A673 (cell line): ENCODE results near the gene BACH2. TPM values are rescaled to one million over a fixed set of nuclear protein-coding genes. Genes with fewer than 3 reads are reported as not detected.

Experiments used
- BruUV-seq: library from RNA; stranded (reverse); fragments of 400-500 nt; replicated peaks from 2 replicates; lab custom pipeline; 2021; lab: Mats Ljungman, UMichigan
- CTCF ChIA-PET: fragments of 300-600 bp; sonication (Branson Sonifier 250); formaldehyde crosslinking; loops from one replicate; lab custom pipeline; 2022; ENCODE audit warnings: antibody characterized with exemption; lab: Charles Lee
- POLR2A ChIA-PET: fragments of 300-600 bp; sonication (Branson Sonifier 250); formaldehyde crosslinking; loops from one replicate; lab custom pipeline; 2022; ENCODE audit warnings: antibody characterized with exemption; ENCODE audit not compliant: low non-redundant PET; lab: Charles Lee
- DNase-seq: peaks from one replicate; pipeline ENCODE4 v3.0.0-alpha.2; 2015; ENCODE audit warnings: low spot score
- H3K27ac ChIP-seq: fragments of 200-600 bp; sonication (generic); 2 replicates; pipeline ENCODE4 v1.5.1; 2016; ENCODE audit warnings: mixed run types, low read depth, mild to moderate bottlenecking, mixed read lengths, antibody characterized with exemption, low read length; ENCODE audit not compliant: poor library complexity, severe bottlenecking
- H3K27me3 ChIP-seq: fragments of 200-600 bp; sonication (generic); replicated peaks from 2 replicates; pipeline ENCODE4 v1.6.1; 2017; ENCODE audit warnings: mixed run types, low read depth, mild to moderate bottlenecking, mixed read lengths, antibody characterized with exemption, low read length; ENCODE audit not compliant: insufficient read depth, poor library complexity
- H3K36me3 ChIP-seq: fragments of 200-600 bp; sonication (generic); 2 replicates; pipeline ENCODE4 v1.6.1; 2016; ENCODE audit warnings: mixed run types, mild to moderate bottlenecking, mixed read lengths, antibody characterized with exemption, low read length; ENCODE audit not compliant: insufficient read depth, poor library complexity, severe bottlenecking
- H3K4me1 ChIP-seq: fragments of 200-600 bp; sonication (generic); 2 replicates; pipeline ENCODE4 v1.6.1; 2017; ENCODE audit warnings: mixed run types, mild to moderate bottlenecking, mixed read lengths, antibody characterized with exemption, low read length; ENCODE audit not compliant: insufficient read depth, poor library complexity, severe bottlenecking
- H3K4me3 ChIP-seq: fragments of 200-600 bp; sonication (generic); 2 replicates; pipeline ENCODE4 v1.5.1; 2016; ENCODE audit warnings: low read depth, mixed run types, mild to moderate bottlenecking, mixed read lengths, low read length; ENCODE audit not compliant: poor library complexity, severe bottlenecking
- H3K9me3 ChIP-seq: fragments of 200-600 bp; sonication (generic); 2 replicates; pipeline ENCODE4 v1.6.1; 2016; ENCODE audit warnings: mixed run types, low read depth, mild to moderate bottlenecking, mixed read lengths, antibody characterized with exemption, low read length; ENCODE audit not compliant: poor library complexity, severe bottlenecking
- EZH2 ChIP-seq: fragments of 200-600 bp; sonication (generic); IDR thresholded peaks from 2 replicates; pipeline ENCODE4 v1.6.1; 2017; ENCODE audit warnings: borderline replicate concordance, low read depth, mild to moderate bottlenecking, mixed read lengths, antibody characterized with exemption, low read length; ENCODE audit not compliant: poor library complexity, severe bottlenecking
- intact Hi-C: fragments of 100-400 bp; cut with micrococcal nuclease; formaldehyde crosslinking; loops from one replicate; pipeline ENCODE4 v1.10.0; 2022; ENCODE audit not compliant: unreplicated experiment
- total RNA-seq: library from RNA; stranded (reverse); gene quantifications from 2 replicates; pipeline ENCODE4 v1.2.3, GENCODE V29; 2021
- TF ChIP-seq, protein P1 (sequence below): fragments of 300-800, 200-600 bp; sonication (generic); conservative IDR thresholded peaks from 2 replicates; pipeline ENCODE4 v1.5.1; 2017; ENCODE audit warnings: low read depth, mild to moderate bottlenecking, antibody characterized with exemption, low read length, moderate library complexity, mixed read lengths

Gene BACH2
- total RNA-seq, 1 experiment from 2014 or later: 0.37 TPM

DNA sequence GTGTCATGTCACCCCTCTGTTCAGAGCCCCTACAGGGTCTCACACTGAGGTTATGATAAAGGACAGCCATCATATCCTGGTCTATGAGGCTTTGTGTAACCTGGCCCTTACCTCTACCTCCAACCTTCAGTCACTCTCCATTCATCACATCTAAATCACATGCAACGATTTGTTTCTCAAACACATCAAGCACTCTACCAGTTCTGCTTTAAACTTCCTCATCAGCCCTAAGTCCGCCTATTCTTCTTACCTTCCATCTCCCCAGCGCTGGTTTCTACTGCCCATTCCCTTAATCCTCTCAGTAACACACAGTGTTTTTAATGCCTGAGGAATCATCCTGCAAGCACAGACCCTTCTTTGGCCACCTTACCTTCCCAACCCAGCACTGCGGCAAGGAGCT lies 17.9 kb upstream of the BACH2 start:
- ChIA-PET POLR2A (no interaction called here), CTCF (no interaction called here)
- no peaks in the 10 kb centered on the region for H3K36me3 ChIP-seq
- intact Hi-C loops: no loop called here
- peaks cover 66% of the 10 kb centered on the region for H3K27me3 ChIP-seq
- no peak overlapping the region for H3K4me3 ChIP-seq
- H3K9me3 ChIP-seq: no peaks in the 10 kb centered on the region
- BruUV-seq: no TSS peak
- H3K4me1 ChIP-seq: no peaks in the 10 kb centered on the region
- TF ChIP-seq, protein P1, sequence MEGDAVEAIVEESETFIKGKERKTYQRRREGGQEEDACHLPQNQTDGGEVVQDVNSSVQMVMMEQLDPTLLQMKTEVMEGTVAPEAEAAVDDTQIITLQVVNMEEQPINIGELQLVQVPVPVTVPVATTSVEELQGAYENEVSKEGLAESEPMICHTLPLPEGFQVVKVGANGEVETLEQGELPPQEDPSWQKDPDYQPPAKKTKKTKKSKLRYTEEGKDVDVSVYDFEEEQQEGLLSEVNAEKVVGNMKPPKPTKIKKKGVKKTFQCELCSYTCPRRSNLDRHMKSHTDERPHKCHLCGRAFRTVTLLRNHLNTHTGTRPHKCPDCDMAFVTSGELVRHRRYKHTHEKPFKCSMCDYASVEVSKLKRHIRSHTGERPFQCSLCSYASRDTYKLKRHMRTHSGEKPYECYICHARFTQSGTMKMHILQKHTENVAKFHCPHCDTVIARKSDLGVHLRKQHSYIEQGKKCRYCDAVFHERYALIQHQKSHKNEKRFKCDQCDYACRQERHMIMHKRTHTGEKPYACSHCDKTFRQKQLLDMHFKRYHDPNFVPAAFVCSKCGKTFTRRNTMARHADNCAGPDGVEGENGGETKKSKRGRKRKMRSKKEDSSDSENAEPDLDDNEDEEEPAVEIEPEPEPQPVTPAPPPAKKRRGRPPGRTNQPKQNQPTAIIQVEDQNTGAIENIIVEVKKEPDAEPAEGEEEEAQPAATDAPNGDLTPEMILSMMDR: no peak
- no peak for TF ChIP-seq EZH2
- no peak overlapping the region for H3K27ac ChIP-seq
- DNase-seq: no peak

DNA sequence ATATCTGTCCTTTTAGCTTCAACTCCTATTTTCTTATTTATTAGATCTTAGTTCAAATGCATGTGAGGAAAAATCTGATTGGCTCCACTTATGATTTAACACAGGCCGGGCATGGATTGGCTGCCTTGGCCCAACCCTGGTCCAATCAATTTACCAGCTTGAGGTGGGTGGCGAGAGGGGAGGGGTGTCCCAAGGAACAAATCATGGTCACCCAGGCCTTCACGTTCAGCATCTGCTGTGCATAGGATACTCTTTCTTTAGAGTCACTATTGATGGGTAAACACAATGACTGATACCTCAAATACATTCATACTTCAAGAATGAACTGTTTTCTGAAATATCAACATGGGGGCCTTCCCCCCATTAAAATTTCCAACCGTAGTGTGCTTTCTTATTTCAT lies 14.9 kb upstream of the BACH2 start:
- ChIA-PET CTCF (no interaction called here), POLR2A (no interaction called here)
- Histone ChIP-seq H3K9me3 (no peaks in the 10 kb centered on the region), H3K4me1 (no peaks in the 10 kb centered on the region), H3K36me3 (no peaks in the 10 kb centered on the region), H3K4me3 (no peak overlapping the region), H3K27ac (no peak overlapping the region), H3K27me3 (peaks cover 80% of the 10 kb centered on the region)
- no TSS peak for BruUV-seq
- intact Hi-C loops: no loop called here
- no peak for DNase-seq
- TF ChIP-seq EZH2: no peak
- TF ChIP-seq, protein P1: no peak

DNA sequence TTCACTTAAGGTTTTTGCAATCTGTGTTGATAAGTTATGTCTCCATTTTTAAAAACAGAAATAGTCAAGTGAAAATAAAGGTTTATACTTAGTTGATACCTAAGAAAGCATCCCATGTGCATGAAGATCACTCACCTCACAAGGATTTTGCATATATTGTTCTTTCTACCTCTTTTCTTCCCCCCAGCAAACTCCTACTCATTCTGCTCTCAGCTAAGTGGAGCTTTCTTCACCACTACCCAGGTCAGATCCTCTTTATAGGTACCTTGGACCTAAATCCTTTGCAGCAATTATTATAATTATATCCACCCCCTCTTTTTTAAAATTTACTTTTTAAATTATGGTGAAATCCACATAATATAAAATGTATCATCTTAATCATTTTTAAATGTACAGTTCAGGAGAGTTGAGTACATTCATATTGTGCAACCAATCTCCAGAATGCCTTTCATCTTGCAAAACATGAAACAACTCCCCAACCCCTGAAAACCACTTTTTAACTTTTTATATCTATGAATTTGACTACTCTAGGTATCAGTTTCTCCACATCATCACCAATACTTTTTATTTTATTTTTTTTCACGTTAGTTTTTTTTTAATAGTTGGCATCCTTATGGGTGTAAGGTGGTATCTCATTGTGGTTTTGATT lies 9.3 kb upstream of the BACH2 start:
- intact Hi-C loops: no loop called here
- H3K36me3 ChIP-seq: no peaks in the 10 kb centered on the region
- CTCF ChIA-PET: no interaction called here
- BruUV-seq: no TSS peak
- POLR2A ChIA-PET: no interaction called here
- TF ChIP-seq, protein P1: no peak
- TF ChIP-seq EZH2: no peak
- no peak overlapping the region for H3K4me3 ChIP-seq
- peaks cover 85% of the 10 kb centered on the region for H3K27me3 ChIP-seq
- no peaks in the 10 kb centered on the region for H3K4me1 ChIP-seq
- no peak for DNase-seq
- H3K27ac ChIP-seq: no peak overlapping the region
- H3K9me3 ChIP-seq: no peaks in the 10 kb centered on the region
